Activated T-helper 1 cell treated with anti-CD3 and anti-CD28 coated beads, Interleukin-2, amount 50 U/mL, for 16 hours (primary cell): ENCODE data around the gene SLC2A13.
"Not testable (repeated sequence)": the region's sequence is repeated elsewhere in the genome, so short reads cannot be mapped to it uniquely, and the experiment has no call there.

Source experiments
- DNase-seq, 2 donors: peaks; one replicate each; pipeline ENCODE4 v3.0.0-alpha.2; 2020; ENCODE audit warnings: low read depth in 1 of 2, low spot score in 1 of 2

SLC2A13 gene

GRCh38 chr12:40044396-40044795, 61.5 kb downstream of the SLC2A13 start:
- no peak for DNase-seq

- DNase-seq = no peak
Measured at GRCh38 chr12:40039598-40039997, 66.3 kb downstream of the SLC2A13 start.

GRCh38 chr12:40038619-40039018, 67.3 kb downstream of the SLC2A13 start:
- no peak for DNase-seq

GRCh38 chr12:40034712-40035111, 71.2 kb downstream of the SLC2A13 start:
- no peak for DNase-seq

GRCh38 chr12:40034156-40034555, 71.7 kb downstream of the SLC2A13 start:
- DNase-seq = no peak

- DNase-seq = no peak
Measured at GRCh38 chr12:40033242-40033630, 72.6 kb downstream of the SLC2A13 start.

GRCh38 chr12:40032433-40033241, 73.2 kb downstream of the SLC2A13 start:
- no peak for DNase-seq

GRCh38 chr12:40031965-40032364, 73.9 kb downstream of the SLC2A13 start:
- DNase-seq = no peak

GRCh38 chr12:40030970-40031369, 74.9 kb downstream of the SLC2A13 start:
- DNase-seq = not testable (repeated sequence)

- DNase-seq = no peak
Measured at GRCh38 chr12:40028296-40028695, 77.6 kb downstream of the SLC2A13 start.

- no peak for DNase-seq
Measured at GRCh38 chr12:40022850-40023249, 83.0 kb downstream of the SLC2A13 start.

GRCh38 chr12:40020261-40020691, 85.6 kb downstream of the SLC2A13 start:
- no peak for DNase-seq

GRCh38 chr12:40017488-40017887, 88.4 kb downstream of the SLC2A13 start:
- no peak for DNase-seq

GRCh38 chr12:40016980-40017379, 88.9 kb downstream of the SLC2A13 start:
- DNase-seq = no peak

GRCh38 chr12:40015881-40016280, 90.0 kb downstream of the SLC2A13 start:
- no peak for DNase-seq

GRCh38 chr12:40015345-40015744, 90.5 kb downstream of the SLC2A13 start:
- DNase-seq = no peak

GRCh38 chr12:40013847-40014246, 92.0 kb downstream of the SLC2A13 start:
- no peak for DNase-seq

GRCh38 chr12:40013292-40013691, 92.6 kb downstream of the SLC2A13 start:
- DNase-seq = no peak

- no peak for DNase-seq
Measured at GRCh38 chr12:40012711-40013110, 93.2 kb downstream of the SLC2A13 start.

GRCh38 chr12:40011775-40012129, 94.1 kb downstream of the SLC2A13 start:
- DNase-seq = no peak

GRCh38 chr12:40010899-40011774, 94.7 kb downstream of the SLC2A13 start:
- peak in 1 of 2 donors; percentile 19 for DNase-seq
